NCI-H2196 (cell line): ENCODE results near the gene CATSPER1.

Experiments
- DNase-seq: peaks from one replicate; lab custom pipeline; 2025; ENCODE audit not compliant: unreplicated experiment; lab: John Stamatoyannopoulos, UW

CATSPER1 gene

DNA sequence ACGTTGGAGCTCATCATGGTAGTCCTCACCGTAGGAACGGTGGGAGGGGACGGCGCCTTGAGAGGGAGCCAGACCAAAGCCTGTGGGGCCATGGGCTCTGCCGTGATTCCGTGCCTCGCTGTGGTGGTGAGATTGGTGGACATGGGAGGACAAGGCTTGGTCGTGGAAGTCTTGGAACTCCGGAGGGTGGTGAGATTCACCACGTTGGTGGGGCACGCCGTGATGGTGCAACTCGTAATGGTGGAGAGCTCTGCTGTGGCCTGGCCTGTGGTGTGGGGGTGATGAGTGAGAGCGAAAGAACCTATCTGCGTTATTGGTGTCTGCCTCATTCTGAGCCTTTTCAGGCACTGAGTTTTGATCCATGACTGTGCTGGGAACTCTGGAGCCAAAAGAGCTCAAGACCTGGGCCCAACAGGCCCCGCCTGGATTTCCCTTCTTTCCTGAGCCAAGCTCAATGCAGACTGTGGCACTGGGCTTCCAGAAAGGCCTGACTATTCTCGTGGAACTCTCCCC is at the start of gene CATSPER1:
Gene CATSPER1 (minus strand): TSS at position 463 of the 513 bp plus-strand sequence. CDS start 100 bp downstream, at position 363.
- DNase-seq, result no peak

GRCh38 chr11:66075273-66075672 is 49.0 kb upstream of the CATSPER1 start:
- no peak for DNase-seq

DNA sequence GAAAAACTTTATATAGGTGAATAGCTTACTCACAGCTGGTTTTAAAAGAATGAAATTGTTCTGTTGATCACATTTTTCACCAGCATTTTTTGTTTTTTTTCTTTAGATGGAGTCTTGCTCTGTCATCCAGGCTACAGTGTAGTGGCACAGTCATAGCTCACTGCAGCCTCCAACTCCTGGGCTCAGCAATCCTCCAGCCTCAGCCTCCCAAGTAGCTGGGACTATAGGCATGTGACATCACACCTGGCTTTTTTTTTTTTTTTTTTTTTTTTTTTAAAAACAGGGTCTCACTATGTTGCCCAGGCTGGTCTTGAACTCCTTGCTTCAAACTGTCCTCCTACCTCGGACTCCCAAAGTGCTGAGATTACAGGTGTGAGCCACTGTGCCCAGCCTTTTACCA is 47.4 kb upstream of the CATSPER1 start:
- no peak for DNase-seq

DNA sequence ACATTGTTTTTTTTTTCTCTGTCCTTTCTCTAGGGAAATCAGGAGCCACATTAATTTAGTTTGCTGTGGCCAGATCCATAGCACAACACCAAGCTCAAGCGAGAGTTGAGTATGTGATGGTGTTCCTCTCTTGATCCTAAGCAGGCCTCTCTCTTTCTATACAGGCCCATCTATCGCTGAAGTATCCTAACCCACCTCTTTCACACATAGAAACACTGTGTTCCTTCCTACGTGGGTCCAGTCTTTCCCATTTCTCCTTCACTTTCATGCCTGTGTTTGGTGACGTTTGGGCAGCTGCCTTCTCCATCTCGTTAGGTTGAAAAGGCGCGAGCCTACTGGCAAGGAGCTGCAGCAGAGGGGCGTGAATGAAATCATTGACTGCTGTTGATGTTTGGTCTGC is 46.2 kb upstream of the CATSPER1 start:
- DNase-seq, result no peak

- no peak for DNase-seq
Measured at GRCh38 chr11:66072081-66072480, 45.8 kb upstream of the CATSPER1 start.

DNA sequence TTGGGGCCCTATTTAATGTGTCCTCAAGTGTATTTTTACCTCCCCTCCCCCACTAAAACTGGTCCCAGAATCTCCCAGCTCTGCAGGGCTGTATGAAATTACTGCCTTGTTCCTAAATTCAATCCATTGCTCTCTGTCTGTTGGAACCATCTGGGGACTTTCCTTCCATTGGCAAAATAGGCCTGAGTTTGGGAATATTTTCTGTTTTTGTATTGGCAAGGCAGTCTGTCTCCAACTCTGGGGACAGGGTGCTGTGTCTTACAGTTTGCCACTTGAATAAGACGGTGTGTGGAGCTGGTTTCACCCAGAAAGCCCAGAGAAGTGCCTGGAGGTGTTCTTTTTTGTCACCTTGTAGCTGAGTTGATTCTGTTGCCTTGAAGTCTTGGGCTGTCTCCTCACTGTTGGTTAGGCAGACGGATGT is 45.1 kb upstream of the CATSPER1 start:
- no peak for DNase-seq

- no peak for DNase-seq
Measured at GRCh38 chr11:66070604-66071380, 44.5 kb upstream of the CATSPER1 start.

DNA sequence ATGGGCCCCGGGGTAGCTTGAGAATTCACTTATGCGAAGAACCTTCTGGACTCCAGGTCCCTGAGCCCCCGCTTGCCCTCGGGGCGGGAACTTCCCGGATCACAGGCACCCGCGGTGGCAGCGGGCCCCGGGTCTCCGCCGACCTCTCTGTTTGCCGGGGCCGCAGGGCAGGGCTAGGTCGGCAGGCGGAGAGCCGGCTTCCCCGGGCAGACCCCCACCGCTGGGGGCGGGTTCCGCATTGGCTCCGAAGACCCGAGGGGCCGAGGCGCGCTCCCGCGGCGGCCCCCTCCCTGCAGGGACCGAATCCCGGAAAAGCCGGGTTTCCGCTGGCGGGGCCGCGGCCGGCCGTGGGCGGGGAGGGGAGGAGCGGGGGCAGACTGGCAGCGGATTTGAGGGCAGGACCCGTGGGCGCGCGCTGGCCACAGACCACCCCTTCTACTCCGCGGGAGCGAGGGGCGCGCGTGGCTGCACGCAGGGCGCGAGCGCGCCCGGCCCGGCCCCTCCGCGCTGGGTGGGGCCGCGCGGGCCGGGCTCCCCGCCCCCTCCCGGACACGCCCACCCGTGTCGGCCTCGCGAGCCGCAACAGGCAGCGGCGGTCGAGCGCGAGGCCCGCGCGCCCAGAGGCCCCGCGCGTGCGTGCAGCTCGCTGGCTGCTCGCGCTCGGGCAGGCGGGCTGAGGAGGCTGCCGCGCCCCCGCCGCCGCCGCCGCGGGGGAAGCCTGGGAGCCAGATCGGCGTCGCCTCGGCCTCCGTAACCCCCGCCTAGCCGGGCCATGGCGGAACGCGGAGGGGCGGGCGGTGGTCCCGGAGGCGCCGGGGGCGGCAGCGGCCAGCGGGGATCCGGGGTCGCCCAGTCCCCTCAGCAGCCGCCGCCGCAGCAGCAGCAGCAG is 43.7 kb upstream of the CATSPER1 start, which contains the start of gene PACS1:
Gene PACS1 (plus strand): TSS at position 558 of the 889 bp plus-strand sequence. CDS start 215 bp downstream, at position 773.
- peak; percentile 68 for DNase-seq

DNA sequence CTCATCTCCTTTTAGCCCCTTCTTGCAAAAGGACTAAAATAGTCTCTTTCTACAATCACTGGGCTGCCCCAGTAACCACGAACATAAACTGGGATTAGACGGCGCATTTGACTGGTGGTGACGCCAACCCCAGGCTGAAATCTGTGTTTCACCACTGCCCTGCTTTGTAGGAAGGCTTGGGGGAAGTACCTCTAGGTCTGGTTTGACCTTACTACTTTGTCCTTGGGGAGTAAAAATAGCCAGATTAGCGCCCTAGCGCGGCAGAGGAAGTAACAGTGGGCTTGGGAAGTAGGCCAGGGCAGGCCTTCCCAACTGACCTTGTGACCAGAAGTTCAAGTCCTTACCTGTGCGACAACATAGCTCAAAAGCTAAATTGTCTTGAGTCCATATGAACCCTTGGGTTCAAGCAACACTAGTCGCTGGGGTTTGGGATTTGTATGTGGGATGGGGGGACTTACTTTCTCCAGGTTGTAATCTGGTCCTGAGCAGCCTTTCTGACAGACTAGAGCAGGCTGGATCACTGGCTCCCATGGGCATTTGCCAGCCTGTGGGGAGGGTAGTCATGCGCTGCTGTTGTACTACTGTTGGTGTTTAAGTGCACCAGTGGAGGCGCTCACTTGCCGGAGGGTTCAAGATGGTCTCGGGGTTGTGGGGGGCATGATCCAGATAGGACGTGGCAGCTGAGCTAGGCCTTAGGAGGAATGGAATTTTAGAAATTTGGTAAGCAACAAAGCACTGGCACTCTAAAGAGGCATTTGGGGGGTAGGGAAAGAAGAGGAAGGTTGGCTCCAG is 42.8 kb upstream of the CATSPER1 start:
- no peak for DNase-seq

DNA sequence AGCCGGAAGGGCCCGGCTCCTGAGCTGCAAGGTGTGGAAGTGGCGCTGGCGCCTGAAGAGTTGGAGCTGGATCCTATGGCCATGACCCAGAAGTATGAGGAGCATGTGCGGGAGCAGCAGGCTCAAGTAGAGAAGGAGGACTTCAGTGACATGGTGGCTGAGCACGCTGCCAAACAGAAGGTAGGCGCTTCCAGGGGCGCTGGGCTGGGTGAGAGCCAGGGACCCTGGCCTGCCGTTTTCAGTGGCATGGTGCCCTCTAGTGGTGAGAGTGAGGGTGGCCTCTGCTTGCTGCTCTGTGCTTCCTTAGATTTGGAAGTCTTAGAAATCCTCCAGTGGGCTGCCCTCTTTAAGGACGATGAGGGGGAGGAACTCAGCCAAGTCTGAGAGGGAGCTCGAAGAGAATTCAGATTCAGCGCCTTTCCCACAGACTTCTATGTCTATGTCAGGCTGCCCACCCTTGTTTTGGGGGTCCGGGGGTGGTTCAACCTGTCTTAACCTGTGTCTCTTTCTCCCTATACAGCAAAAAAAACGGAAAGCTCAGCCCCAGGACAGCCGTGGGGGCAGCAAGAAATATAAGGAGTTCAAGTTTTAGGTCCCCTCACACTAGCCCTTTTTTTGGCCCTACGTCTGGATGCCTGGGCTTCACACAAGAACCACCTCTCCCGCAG is 42.0 kb upstream of the CATSPER1 start:
- DNase-seq, result peak; percentile 80

DNA sequence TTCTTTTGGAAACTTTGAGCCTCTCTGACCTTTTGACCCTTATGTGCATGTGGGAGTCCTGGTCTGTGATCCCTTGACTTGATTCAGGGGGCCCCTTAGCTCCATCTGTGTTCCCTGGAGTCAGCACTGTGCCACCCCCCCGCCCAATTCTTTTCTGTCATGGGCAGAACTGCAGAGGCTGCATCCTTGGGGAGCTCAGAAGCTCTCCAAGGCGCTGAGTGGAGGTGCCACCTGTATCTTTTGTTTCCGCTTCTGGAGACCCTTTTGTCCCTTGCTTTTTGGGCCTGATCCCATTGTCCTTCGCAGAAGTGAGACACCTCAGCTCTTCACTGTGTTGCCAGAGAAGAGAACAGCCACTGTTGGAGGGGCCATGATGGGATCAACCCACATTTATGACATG is 41.4 kb upstream of the CATSPER1 start:
- no peak for DNase-seq

DNA sequence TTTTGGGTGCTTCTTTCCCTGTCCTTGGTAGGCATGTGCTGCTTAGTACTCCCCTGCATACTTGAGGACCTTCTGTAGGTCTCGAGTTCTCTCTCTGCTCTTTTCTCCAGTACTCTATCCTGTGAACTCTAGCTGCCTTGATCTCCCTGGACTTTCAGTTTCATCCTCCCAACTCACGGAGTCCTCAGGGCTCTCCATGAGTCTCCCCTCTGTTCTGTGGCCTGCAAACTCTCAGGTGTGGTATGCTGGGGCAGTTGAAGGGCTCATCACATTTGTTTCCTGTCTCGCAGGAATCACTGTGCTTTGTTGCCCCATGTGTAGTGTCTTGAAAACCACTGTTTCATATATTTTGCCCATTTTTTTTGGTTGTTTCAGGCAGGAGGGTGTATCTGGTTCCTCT is 40.5 kb upstream of the CATSPER1 start:
- DNase-seq, result no peak

DNA sequence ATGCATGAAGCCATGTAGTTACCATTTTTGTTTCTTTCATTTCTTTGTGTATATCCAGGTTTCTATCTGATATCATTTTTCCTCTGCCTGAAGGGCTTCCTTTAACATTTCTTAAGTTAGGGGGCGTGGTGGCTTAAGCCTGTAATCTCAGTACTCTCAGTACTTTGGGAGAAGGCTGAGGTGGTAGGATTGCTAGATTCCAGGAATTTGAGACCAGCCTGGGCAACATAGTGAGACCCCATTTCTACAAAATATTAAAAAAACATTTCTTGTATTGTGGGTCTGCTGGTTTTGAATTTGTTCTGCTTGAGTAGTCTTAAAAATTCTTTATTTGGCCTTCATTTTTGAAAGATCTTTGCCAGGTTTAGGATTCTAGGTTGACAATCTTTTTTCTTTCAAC is 38.3 kb upstream of the CATSPER1 start:
- no peak for DNase-seq

GRCh38 chr11:66063900-66064299 is 37.6 kb upstream of the CATSPER1 start:
- DNase-seq, result no peak

DNA sequence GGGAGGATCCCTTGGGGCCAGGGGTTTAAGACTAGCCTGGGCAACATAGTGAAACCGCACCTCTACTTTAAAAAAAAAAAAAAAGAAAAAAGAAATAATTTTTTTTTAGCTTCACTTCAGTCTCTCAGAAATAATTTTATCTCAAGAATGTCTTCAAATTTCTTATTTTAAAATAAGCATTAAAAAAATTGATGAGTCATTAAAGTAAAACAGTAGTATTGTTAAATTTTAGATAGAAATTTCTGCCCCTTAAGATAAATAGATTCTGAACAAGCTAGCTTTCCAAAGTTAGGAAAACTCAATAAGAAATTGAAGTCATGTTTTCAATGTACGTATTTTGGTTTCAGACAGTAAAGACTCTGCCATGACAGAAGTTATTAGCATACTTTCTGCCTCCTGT is 36.1 kb upstream of the CATSPER1 start:
- no peak for DNase-seq

GRCh38 chr11:66061268-66061667 is 35.0 kb upstream of the CATSPER1 start:
- DNase-seq, result no peak

GRCh38 chr11:66059966-66060680 is 33.8 kb upstream of the CATSPER1 start:
- DNase-seq, result no peak

GRCh38 chr11:66056501-66056900 is 30.2 kb upstream of the CATSPER1 start:
- no peak for DNase-seq

DNA sequence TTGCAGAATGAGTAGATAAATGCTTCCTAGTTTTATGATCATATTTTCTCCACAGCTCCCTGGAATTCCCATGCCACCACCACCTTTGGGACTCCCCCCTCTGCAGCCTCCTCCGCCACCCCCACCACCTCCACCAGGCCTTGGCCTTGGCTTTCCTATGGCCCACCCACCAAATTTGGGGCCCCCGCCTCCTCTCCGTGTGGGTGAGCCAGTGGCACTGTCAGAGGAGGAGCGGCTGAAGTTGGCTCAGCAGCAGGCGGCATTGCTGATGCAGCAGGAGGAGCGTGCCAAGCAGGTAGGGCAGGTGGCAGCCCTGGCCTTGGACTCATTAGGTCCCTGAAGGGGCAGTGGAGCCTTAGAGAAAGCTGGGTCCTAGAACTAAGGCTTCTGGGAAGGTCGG is 28.7 kb upstream of the CATSPER1 start:
- no peak for DNase-seq

DNA sequence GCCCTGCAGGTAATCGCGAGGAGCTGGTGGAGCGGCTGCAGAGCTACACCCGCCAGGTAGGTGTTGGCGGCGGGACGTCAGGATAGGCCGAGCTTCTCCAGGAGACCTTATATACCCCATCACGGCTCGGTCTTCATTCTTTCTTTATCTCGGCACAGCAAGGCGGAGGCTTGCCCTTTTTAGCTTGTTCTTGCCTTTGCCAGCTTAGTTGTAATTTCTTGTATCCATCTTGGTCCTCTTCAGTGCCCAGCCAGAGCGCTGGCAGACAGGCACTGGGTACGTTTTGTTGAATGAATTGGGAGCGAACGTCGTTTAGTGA is 26.3 kb upstream of the CATSPER1 start:
- DNase-seq, result no peak
